Muscle of leg (tissue), 11 donors: ENCODE measurements around the gene EXOC6B. TPM values are rescaled to one million over a fixed set of nuclear protein-coding genes. Genes with fewer than 3 reads are reported as not detected.
"Not testable (repeated sequence)": the region's sequence is repeated elsewhere in the genome, so short reads cannot be mapped to it uniquely, and the experiment has no call there.

Experiments
- DNase-seq: peaks from one replicate; pipeline ENCODE4 v3.0.0; 2013
- H3K27ac ChIP-seq: one replicate; pipeline ENCODE4 v1.5.1; 2013; ENCODE audit warnings: mild to moderate bottlenecking, low read length, control low read depth
- H3K27me3 ChIP-seq: one replicate; pipeline ENCODE4 v1.6.1; 2013; ENCODE audit warnings: low read length; ENCODE audit not compliant: control insufficient read depth, insufficient read depth
- H3K36me3 ChIP-seq: one replicate; pipeline ENCODE4 v1.6.1; 2013; ENCODE audit warnings: low read length; ENCODE audit not compliant: control insufficient read depth, insufficient read depth
- H3K4me1 ChIP-seq: one replicate; pipeline ENCODE4 v1.6.1; 2013; ENCODE audit warnings: low read length; ENCODE audit not compliant: control insufficient read depth, insufficient read depth
- H3K4me3 ChIP-seq: one replicate; pipeline ENCODE4 v1.5.1; 2013; ENCODE audit warnings: low read length, control low read depth
- H3K9me3 ChIP-seq: replicated peaks from 2 replicates; pipeline ENCODE4 v1.6.1; 2013; ENCODE audit warnings: low read depth, low read length; ENCODE audit not compliant: control insufficient read depth
- WGBS: methylation state at CpG from one replicate; pipeline ENCODE4 v1.1.5; 2013; ENCODE audit warnings: missing lambda C conversion rate; ENCODE audit not compliant: insufficient coverage; 5-methylcytosine and 5-hydroxymethylcytosine counted together
- polyA plus RNA-seq, 8 donors: library from polyadenylated mRNA; unstranded; fragments of 120-200 nt; gene quantifications; one replicate each; pipeline versions ENCODE4 v1.2.1 to v1.2.3, GENCODE V29; 2013; ENCODE audit warnings: inconsistent platforms in 1 of 8, low replicate concordance in 1 of 8; ENCODE audit not compliant: insufficient read length in 8 of 8, insufficient read depth in 1 of 8
- total RNA-seq: library from RNA; stranded (reverse); fragments of 120-200 nt; gene quantifications from one replicate; pipeline ENCODE4 v1.2.4, GENCODE V29; 2013

EXOC6B gene
- total and polyA plus RNA-seq, 9 donors: 8.5 to 17.1 (median 10.8) TPM

DNA sequence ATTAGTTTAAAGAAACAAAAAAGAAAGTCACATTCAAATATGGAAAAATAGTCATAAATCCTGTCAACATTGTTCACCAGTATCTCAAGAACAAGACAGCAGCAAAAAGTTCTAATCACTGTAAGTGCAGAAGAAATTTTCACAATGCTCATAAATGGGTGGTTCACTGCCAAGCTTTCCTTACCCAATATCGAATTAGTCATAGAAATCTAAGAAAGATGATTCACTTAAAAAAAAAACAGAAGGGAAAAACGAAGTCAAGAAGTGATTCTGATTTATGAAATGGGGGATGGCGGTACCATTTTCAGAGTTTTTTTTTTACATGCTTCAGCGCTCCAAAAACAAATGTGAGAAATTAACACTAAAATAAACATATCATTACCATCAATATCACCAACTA lies 156.7 kb downstream of the EXOC6B start:
- DNase-seq: no peak
- H3K36me3 ChIP-seq: no peaks in the 10 kb centered on the region
- WGBS: 100% methylated on average over 1 of the region's 4 CpGs

DNA sequence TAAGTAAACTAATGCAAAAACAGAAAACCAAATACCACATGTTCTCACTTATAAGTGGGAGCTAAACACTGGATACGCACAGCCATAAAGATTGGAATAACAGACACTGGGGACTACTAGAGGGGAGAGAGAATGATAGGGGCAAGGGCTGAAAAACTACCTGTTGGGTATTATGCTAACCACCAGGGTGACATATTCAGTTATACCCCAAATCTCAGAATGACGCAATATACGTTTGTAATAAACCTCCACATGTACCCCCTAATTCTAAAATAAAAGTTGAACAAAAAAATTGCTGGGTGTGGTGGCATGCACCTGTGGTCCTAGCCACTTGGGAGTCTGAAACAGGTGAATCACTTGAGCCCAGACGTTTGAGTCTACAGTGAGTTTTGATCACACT lies 157.2 kb downstream of the EXOC6B start:
- H3K4me3 ChIP-seq: no peak overlapping the region
- WGBS: no CpG with 5 or more reads among the region's 4 CpGs

More for the DNA sequence above, 156.7 kb downstream of the EXOC6B start:
- no peak overlapping the region for H3K4me3 ChIP-seq
- no peaks in the 10 kb centered on the region for H3K27me3 ChIP-seq
- peaks cover 17% of the 10 kb centered on the region for H3K9me3 ChIP-seq
- H3K27ac ChIP-seq: no peak overlapping the region
- H3K4me1 ChIP-seq: no peaks in the 10 kb centered on the region

DNA sequence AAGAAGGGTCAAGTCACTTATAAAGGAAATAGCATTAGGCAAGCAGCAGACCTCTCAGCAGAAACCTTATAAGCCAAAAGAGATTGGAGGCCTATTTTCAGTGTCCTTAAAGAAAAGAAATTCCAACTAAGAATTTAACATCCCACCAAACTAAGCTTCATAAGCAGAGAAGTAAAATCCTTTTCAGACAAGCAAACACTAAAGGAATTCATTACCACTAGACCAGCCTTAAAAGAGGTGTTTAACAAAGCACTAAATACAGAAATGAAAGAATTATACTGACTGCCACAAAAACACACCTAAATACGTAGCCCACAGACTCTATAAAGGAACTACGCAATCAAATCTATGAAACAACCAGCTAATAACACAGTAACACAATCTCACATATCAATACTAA lies 160.4 kb downstream of the EXOC6B start:
- no peak overlapping the region for H3K4me3 ChIP-seq
- H3K9me3 ChIP-seq: peaks cover 21% of the 10 kb centered on the region
- H3K36me3 ChIP-seq: no peaks in the 10 kb centered on the region
- no peak overlapping the region for H3K27ac ChIP-seq
- no peak for DNase-seq
- H3K4me1 ChIP-seq: no peaks in the 10 kb centered on the region
- WGBS: no CpG with 5 or more reads among the region's 2 CpGs
- H3K27me3 ChIP-seq: no peaks in the 10 kb centered on the region

More for the DNA sequence above, 157.2 kb downstream of the EXOC6B start:
- DNase-seq: no peak
- no peaks in the 10 kb centered on the region for H3K36me3 ChIP-seq
- H3K27ac ChIP-seq: no peak overlapping the region
- no peaks in the 10 kb centered on the region for H3K27me3 ChIP-seq
- no peaks in the 10 kb centered on the region for H3K4me1 ChIP-seq
- peaks cover 21% of the 10 kb centered on the region for H3K9me3 ChIP-seq

DNA sequence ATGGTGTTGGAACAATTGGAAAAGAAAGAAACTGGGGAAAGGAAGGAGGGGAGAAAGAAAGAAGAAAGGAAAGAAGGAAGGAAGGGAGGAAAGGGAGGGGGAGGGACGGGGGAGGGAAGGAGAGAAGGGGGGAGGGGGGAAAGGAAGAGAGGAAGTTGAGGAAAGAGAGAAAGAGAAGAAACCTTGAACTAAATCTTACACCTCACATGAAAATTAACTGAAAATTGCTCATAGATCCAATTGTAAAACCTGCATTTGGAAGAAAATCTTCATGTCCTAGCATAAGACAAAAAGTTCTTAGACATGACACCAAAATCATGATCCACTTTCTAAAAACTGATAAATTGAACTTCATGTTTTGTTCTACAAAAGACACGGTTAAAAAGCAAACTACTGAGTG lies 163.8 kb downstream of the EXOC6B start:
- Histone ChIP-seq H3K4me1 (no peaks in the 10 kb centered on the region), H3K36me3 (no peaks in the 10 kb centered on the region), H3K9me3 (peaks cover 14% of the 10 kb centered on the region), H3K27me3 (no peaks in the 10 kb centered on the region), H3K4me3 (no peak overlapping the region), H3K27ac (no peak overlapping the region)
- WGBS: no CpG with 5 or more reads among the region's 2 CpGs
- DNase-seq: no peak

DNA sequence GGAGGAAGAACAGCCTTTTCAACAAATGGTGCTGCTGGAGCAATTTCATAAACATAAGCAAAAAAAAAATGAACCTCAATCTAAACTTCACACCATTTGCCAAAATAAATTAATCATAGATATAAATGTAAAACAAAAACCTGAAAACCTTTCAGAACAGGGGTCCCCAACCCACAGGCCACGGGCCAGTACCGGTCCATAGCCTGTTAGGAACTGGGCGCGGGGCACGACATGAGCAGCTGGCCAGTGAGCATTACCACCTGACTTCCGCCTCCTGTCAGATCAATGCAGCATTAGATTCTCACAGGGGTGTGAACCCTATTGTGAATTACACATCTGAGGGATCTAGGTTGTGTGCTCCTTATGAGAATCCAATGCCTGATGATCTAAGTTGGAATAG lies 176.0 kb downstream of the EXOC6B start:
- no peak overlapping the region for H3K4me3 ChIP-seq
- no peak overlapping the region for H3K27ac ChIP-seq
- whole genome bisulfite sequencing: no CpG with 5 or more reads among the region's 6 CpGs
- no peaks in the 10 kb centered on the region for H3K36me3 ChIP-seq
- no peaks in the 10 kb centered on the region for H3K4me1 ChIP-seq
- DNase-seq: no peak
- H3K27me3 ChIP-seq: no peaks in the 10 kb centered on the region
- H3K9me3 ChIP-seq: no peaks in the 10 kb centered on the region

DNA sequence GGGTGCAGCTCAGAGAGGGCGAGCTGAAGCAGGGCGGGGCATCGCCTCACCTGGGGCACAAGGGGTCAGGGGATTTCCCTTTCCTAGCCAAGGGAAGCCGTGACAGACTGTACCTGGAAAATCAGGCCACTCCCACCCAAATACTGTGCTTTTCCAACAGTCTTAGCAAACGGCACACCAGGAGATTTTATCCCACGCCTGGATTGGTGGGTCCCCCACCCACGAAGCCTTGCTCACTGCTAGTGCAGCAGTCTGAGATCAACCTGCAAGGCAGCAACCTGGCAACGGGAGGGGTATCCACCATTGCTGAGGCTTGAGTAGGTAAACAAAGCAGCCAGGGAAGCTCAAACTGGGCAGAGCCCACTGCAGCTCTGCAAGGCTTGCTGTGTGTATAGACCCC lies 184.6 kb downstream of the EXOC6B start:
- H3K27me3 ChIP-seq, H3K4me1 ChIP-seq, H3K9me3 ChIP-seq, H3K4me3 ChIP-seq, H3K36me3 ChIP-seq, H3K27ac ChIP-seq, DNase-seq: not testable (repeated sequence)
- 95% methylated on average over 7 of the region's 8 CpGs for WGBS

DNA sequence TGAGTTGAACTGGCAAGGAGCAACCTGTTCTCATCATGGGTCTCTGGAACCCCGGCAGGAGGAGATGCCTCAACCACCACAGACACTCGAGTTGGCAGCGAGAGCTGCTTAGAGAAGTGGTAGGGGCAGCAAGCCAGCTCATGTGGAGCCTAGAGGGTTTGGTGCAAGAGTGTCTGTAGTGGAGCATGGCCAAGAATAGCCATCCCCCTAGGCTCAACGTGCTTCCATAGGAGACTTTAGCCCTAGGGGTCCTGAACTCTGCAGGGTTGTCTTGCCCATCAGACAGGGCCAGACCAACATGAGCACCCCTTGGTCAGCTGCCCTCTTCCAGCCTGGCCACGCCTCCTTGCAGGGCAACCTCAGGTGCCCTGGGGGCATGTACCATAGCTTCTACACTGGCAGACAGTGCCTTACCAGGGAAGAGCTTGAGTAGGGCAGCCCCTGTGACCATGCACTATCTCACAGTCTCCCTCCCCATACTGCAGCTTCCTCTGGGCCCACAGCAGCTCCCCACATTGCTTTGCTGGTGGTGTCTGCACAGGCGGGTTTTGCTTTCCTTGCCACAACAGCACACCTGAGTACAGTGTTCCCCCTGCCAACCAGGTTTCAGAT lies 187.1 kb downstream of the EXOC6B start:
- Histone ChIP-seq H3K27me3 (no peaks in the 10 kb centered on the region), H3K4me3 (no peak overlapping the region), H3K27ac (no peak overlapping the region), H3K9me3 (peaks cover under 1% of the 10 kb centered on the region), H3K36me3 (no peaks in the 10 kb centered on the region), H3K4me1 (no peaks in the 10 kb centered on the region)
- no peak for DNase-seq
- 79% methylated on average over 3 of the region's 6 CpGs for WGBS

DNA sequence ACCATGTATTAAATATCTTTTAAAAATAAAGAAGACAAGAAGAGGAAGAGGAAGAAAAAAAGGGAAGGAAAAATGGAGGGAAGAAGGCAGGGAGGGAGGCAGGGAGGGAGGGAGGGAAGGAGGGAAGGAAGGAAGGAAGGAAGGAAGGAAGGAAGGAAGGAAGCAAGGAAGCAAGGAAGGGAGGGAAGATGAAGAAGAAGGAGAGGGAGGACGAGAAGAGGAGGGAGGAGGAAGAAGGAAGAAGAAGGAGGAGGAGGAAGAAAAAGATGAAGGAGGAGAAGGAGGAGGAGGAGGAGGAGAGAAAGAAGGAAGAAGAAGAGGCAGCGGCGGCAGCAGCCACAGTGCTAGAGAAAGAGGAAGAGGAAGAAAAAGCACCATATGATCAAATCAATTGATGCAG lies 189.6 kb downstream of the EXOC6B start:
- no peak overlapping the region for H3K27ac ChIP-seq
- 71% methylated on average over 1 of the region's 3 CpGs for WGBS
- no peak for DNase-seq
- H3K4me3 ChIP-seq: no peak overlapping the region
- no peaks in the 10 kb centered on the region for H3K27me3 ChIP-seq
- no peaks in the 10 kb centered on the region for H3K4me1 ChIP-seq
- H3K9me3 ChIP-seq: no peaks in the 10 kb centered on the region
- no peaks in the 10 kb centered on the region for H3K36me3 ChIP-seq

DNA sequence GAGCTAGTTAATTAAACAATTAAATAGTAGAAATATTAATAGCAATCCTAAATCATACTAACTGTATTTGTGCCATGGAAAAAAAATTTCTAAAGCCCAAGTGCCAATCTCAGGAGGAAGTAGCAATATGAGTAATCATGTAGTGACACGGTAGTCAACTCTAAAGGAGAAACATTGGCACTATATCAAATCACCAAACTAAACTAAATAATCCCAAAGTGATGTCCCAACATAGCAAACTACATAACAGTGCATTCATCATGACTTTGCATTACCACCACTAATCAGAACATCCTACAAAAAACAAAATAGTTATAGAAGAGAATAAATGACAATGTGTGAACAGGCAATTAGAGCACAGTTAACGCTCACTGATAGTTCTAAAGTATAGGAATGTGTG lies 195.1 kb downstream of the EXOC6B start:
- Histone ChIP-seq H3K27me3 (no peaks in the 10 kb centered on the region), H3K4me3 (no peak overlapping the region), H3K27ac (no peak overlapping the region), H3K9me3 (no peaks in the 10 kb centered on the region), H3K4me1 (no peaks in the 10 kb centered on the region), H3K36me3 (no peaks in the 10 kb centered on the region)
- DNase-seq: no peak
- no CpG with 5 or more reads among the region's 2 CpGs for WGBS

DNA sequence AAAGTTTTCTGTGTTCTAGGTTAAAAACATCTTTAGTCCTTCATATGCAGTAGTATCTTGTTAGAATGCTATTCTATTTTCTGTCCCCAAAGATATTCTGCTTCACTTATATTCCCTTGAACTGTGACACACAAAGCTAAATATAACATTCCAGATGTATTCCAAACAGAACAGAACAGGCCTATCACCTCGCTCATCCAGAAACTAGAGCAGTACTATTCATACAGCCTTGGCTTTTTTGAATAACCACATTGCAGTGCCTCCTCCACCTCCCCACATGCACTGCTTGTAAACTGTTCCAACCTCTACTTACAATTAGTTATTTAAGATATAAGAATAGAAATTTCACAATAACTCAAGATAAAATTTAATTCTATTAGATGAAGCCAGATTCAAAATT lies 196.8 kb downstream of the EXOC6B start:
- Histone ChIP-seq H3K36me3 (no peaks in the 10 kb centered on the region), H3K27ac (no peak overlapping the region), H3K4me1 (no peaks in the 10 kb centered on the region), H3K9me3 (no peaks in the 10 kb centered on the region), H3K4me3 (no peak overlapping the region), H3K27me3 (no peaks in the 10 kb centered on the region)
- DNase-seq: peak; percentile 16
- WGBS: no CpG with 5 or more reads among the region's 1 CpG

DNA sequence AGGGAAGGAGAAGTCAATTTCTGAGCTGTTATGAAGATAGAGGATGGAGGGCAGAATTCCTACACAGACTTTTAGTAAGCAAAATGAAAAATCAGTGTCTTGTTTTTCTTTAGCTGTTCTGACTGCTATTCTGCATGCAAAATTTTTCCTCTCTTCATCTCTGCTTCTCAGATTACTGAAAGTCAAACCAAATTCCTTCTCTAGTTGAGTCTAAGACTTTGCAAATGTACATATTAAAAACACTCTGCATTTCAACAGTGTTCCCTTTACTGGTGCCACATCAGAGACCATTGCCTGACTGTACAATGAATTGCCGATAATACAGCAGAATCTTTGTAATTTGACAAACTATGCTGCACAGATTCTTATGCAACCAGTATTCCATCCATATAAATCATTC lies 198.8 kb downstream of the EXOC6B start:
- H3K9me3 ChIP-seq: no peaks in the 10 kb centered on the region
- peak; percentile 18 for DNase-seq
- H3K4me1 ChIP-seq: no peaks in the 10 kb centered on the region
- no peaks in the 10 kb centered on the region for H3K36me3 ChIP-seq
- H3K4me3 ChIP-seq: no peak overlapping the region
- no peak overlapping the region for H3K27ac ChIP-seq
- no peaks in the 10 kb centered on the region for H3K27me3 ChIP-seq
- no CpG with 5 or more reads among the region's 1 CpG for WGBS
